Superior temporal gyrus (tissue), 1 donor: ENCODE measurements around the gene LRCH3.

Source experiments
- DNase-seq: peaks from one replicate; pipeline ENCODE4 v3.0.0-alpha.2; 2016; ENCODE audit errors: extremely low spot score

LRCH3 gene

GRCh38 chr3:197791113-197791891, at the start of gene LRCH3:
LRCH3 (plus strand) TSS chr3:197791254; CDS start chr3:197791279, 25 bp downstream.
- peak; percentile 81 for DNase-seq

GRCh38 chr3:197742787-197743186, 48.3 kb upstream of the LRCH3 start:
- no peak for DNase-seq

- DNase-seq: no peak
These were observed 44.8 kb upstream of the LRCH3 start for GRCh38 chr3:197746209-197746608.

GRCh38 chr3:197746801-197747237, 44.2 kb upstream of the LRCH3 start:
- no peak for DNase-seq

- peak; percentile 67 for DNase-seq
These were observed 42.3 kb upstream of the LRCH3 start for GRCh38 chr3:197748597-197749314.

GRCh38 chr3:197749315-197749600, 41.8 kb upstream of the LRCH3 start:
- no peak for DNase-seq

GRCh38 chr3:197749601-197750395, 41.3 kb upstream of the LRCH3 start, which contains the start of gene FYTTD1:
FYTTD1 (plus strand) TSS chr3:197749883; CDS start chr3:197749972, 89 bp downstream.
- DNase-seq: peak; percentile 93

- DNase-seq: peak; percentile 77
These were observed 40.6 kb upstream of the LRCH3 start for GRCh38 chr3:197750396-197750831.

- DNase-seq: peak; percentile 53
These were observed 40.0 kb upstream of the LRCH3 start for GRCh38 chr3:197750858-197751737.

GRCh38 chr3:197752107-197752506, 38.9 kb upstream of the LRCH3 start:
- no peak for DNase-seq

- DNase-seq: no peak
These were observed 37.8 kb upstream of the LRCH3 start for GRCh38 chr3:197753263-197753662.

GRCh38 chr3:197756704-197757103, 34.4 kb upstream of the LRCH3 start:
- no peak for DNase-seq

- DNase-seq: no peak
These were observed 32.5 kb upstream of the LRCH3 start for GRCh38 chr3:197758512-197758911.

GRCh38 chr3:197761784-197762183, 29.3 kb upstream of the LRCH3 start:
- no peak for DNase-seq

GRCh38 chr3:197775317-197775716, 15.7 kb upstream of the LRCH3 start:
- no peak for DNase-seq

- DNase-seq: no peak
These were observed 8.8 kb upstream of the LRCH3 start for GRCh38 chr3:197782230-197782629.

- no peak for DNase-seq
These were observed 7.0 kb upstream of the LRCH3 start for GRCh38 chr3:197784019-197784585.

- no peak for DNase-seq
These were observed 3.6 kb upstream of the LRCH3 start for GRCh38 chr3:197787412-197787811.

- no peak for DNase-seq
These were observed 1.7 kb upstream of the LRCH3 start for GRCh38 chr3:197789309-197789708.

- DNase-seq: no peak
These were observed 1.0 kb upstream of the LRCH3 start for GRCh38 chr3:197790033-197790432.
